ENCODE data around the gene UXS1.

DNA sequence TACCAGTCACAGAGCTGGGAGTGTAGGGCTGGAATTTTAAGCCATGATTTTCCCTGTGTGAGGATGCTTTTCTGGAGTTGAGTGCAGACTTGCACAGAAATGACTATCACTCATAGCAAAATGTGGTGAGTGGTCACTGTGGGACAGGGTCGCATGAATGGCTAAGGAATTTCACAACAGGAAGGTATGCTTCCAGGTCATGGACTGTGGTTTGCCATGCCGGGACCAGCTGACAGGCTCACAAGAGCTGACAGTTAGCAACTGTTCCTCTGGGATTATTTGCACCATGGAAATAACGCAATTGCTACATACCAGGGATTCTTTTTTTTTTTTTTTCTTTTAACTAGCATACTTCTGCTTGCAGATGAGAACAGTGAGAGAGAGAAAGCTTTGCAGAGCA is 3.8 kb upstream of the UXS1 start:
- TF ChIP-seq CTCF (IDR thresholded peaks at IDR 0.05), result no peak
- TF ChIP-seq EZH2 (IDR thresholded peaks at IDR 0.05; ENCODE audit: borderline replicate concordance, insufficient read depth, low read depth, low read length, poor library complexity, severe bottlenecking), result no peak
